ENCODE measurements around the gene DNAJB5. TPM values are rescaled to one million over a fixed set of nuclear protein-coding genes. Genes with fewer than 3 reads are reported as not detected.
A peak's percentile ranks its signal among the peaks of the same experiment; 100 is the strongest.
"Not testable (repeated sequence)": the region's sequence is repeated elsewhere in the genome, so short reads cannot be mapped to it uniquely, and the experiment has no call there.

The DNAJB5 gene
- 0.17 and 0.27 TPM in 2 replicates for total RNA-seq (2014; rRNA removed; shearing (Covaris generic))
- 0.04 and 0.81 TPM in 2 replicates for polyA plus RNA-seq (2014; cell fraction: nucleus; rRNA removed)

GRCh38 chr9:34989003-34989945 lies at the start of gene DNAJB5:
Gene DNAJB5 (plus strand): TSS chr9:34989745. CDS start chr9:34990631, 886 bp downstream.
- peak; percentile 97 for DNase-seq (ENCODE audit: extremely low read depth, low read depth)

- not testable (repeated sequence) for DNase-seq (ENCODE audit: extremely low read depth, low read depth)
Observed at GRCh38 chr9:34939989-34940388, 49.6 kb upstream of the DNAJB5 start.

DNA sequence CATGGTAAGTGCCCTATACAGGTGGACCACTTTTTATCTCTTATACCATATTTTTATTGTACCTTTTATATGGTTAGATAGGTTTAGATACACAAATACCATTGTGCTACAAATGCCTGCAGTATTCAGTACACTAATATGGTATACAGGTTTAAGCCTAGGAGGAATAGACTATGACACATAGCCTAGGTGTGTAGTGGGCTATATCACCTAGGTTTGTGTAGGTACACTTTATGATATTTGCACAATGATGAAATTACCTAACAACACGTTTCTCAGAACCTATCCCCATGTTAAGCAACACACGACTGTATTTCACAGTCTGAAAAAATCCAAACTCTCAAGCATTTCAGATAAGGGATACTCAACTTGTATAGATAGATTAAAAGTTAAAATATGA lies 41.1 kb upstream of the DNAJB5 start:
- DNase-seq (ENCODE audit: extremely low read depth, low read depth): no peak

- no peak for DNase-seq (ENCODE audit: extremely low read depth, low read depth)
Observed at GRCh38 chr9:34954225-34954624, 35.3 kb upstream of the DNAJB5 start.

GRCh38 chr9:34956066-34956465 lies 33.5 kb upstream of the DNAJB5 start:
- DNase-seq (ENCODE audit: extremely low read depth, low read depth): not testable (repeated sequence)

- DNase-seq (ENCODE audit: extremely low read depth, low read depth): no peak
Observed at GRCh38 chr9:34956648-34957047, 32.9 kb upstream of the DNAJB5 start.

- no peak for DNase-seq (ENCODE audit: extremely low read depth, low read depth)
Observed at GRCh38 chr9:34957492-34958410, 31.8 kb upstream of the DNAJB5 start, which contains the start of gene PHF24. Gene PHF24 (plus strand): TSS chr9:34958285. CDS start chr9:34971299, 13,014 bp downstream.

DNA sequence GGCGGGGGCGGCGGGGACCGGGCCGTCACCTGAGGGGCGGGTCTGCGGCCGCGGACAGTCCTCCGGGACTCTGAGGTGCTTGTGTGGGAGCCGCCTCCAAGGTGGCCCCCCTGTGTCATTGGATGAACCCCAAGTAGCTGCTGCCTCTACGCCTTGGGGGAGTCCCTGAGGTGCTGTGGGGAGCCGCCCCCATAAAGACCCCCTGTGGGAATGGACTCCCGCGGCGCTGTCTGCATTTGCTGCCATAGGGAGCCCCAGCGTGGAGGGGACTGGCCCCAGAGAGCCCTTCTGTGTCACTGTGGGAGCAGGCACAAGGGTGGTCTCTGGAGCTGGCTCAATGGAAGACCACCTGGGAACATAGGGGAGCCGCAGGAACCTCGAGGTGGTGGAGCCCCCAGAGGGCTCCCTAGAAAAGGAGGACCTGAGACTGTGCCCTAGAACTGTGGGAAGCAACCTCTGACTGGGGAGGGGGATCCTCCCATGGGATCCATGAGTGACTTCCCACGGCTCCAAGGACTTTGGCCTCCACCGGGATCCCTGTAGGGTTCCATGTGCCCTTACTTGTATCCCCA lies 31.0 kb upstream of the DNAJB5 start:
- no peak for DNase-seq (ENCODE audit: extremely low read depth, low read depth)

- no peak for DNase-seq (ENCODE audit: extremely low read depth, low read depth)
Observed at GRCh38 chr9:34959461-34959860, 30.1 kb upstream of the DNAJB5 start.

- no peak for DNase-seq (ENCODE audit: extremely low read depth, low read depth)
Observed at GRCh38 chr9:34961574-34962490, 27.7 kb upstream of the DNAJB5 start.

- no peak for DNase-seq (ENCODE audit: extremely low read depth, low read depth)
Observed at GRCh38 chr9:34962546-34962945, 27.0 kb upstream of the DNAJB5 start.

DNA sequence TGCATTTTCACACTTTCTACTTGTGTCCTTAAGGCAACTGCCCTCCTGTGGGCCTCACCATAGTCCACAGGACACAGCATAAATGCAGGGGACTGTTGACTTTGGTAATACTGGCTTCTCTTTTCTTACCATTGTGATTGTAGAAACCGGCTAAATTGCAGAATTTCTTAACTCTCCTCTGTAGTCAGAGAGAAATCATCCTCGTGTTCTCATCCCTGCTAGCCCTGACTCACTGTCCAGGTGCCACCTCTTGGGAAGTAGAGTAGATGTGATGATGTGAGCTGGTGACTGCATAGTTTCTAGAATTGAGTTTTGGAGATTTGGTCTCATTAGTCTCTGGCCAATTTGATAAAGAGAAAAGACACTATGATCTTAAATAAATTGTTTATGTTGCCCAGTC lies 26.0 kb upstream of the DNAJB5 start:
- no peak for DNase-seq (ENCODE audit: extremely low read depth, low read depth)

GRCh38 chr9:34964458-34964857 lies 25.1 kb upstream of the DNAJB5 start:
- DNase-seq (ENCODE audit: extremely low read depth, low read depth): no peak

GRCh38 chr9:34971146-34971811 lies 18.3 kb upstream of the DNAJB5 start:
- no peak for DNase-seq (ENCODE audit: extremely low read depth, low read depth)

GRCh38 chr9:34974664-34975063 lies 14.9 kb upstream of the DNAJB5 start:
- DNase-seq (ENCODE audit: extremely low read depth, low read depth): no peak

- DNase-seq (ENCODE audit: extremely low read depth, low read depth): no peak
Observed at GRCh38 chr9:34976441-34976840, 13.1 kb upstream of the DNAJB5 start.

DNA sequence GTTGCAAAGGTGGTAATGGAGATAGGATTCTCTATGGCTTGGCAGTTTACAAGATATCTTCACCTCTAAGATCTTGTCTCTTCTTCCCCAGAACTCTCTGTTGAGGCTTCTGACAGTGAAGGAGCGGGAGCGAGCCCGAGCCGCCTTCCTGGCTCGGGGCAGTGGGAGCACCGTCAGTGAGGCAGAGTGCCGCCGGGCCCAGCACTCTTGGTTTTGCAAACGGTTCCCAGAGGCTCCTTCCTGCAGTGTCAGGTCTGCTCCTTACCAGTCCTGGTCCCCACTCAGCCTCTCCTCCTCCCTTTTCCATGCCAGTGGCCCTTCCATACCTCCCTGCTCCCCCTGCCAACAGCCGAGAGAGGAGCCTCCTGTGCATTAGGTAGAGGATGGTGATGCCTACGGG lies 12.6 kb upstream of the DNAJB5 start:
- DNase-seq (ENCODE audit: extremely low read depth, low read depth): no peak

DNA sequence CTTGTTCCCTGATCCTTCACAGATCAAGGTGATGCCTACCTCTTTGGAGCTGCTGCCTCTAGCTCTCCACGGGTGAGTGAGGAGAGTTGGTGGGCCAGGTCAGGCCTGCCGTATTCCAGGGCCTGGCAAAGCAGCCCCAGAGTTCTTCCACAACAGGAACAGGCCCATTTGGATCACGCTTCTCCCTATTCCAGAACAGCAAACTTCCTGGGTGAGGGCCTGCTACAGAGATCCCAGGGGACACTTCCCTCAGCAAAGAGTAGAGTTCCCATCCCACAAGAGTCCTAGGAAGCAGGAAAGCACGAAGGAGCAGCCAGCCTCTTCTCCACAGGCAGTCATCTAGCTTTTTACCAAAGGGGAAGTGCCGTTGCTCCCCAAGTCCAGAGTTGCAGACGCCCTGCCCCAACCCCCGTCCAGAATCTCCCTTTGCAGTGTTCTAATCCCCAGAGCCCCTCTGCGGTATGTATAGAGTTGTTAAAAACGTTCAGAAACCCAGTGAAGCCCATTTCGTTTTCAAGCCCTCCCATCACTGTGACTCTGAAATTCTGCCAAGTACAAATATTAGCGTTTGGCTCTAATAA lies 9.3 kb upstream of the DNAJB5 start:
- DNase-seq (ENCODE audit: extremely low read depth, low read depth): no peak

- DNase-seq (ENCODE audit: extremely low read depth, low read depth): no peak
Observed at GRCh38 chr9:34982361-34982760, 7.2 kb upstream of the DNAJB5 start.
